ENCODE results near the gene LILRA6.
"Not testable (repeated sequence)": the region's sequence is repeated elsewhere in the genome, so short reads cannot be mapped to it uniquely, and the experiment has no call there.

Gene LILRA6

DNA sequence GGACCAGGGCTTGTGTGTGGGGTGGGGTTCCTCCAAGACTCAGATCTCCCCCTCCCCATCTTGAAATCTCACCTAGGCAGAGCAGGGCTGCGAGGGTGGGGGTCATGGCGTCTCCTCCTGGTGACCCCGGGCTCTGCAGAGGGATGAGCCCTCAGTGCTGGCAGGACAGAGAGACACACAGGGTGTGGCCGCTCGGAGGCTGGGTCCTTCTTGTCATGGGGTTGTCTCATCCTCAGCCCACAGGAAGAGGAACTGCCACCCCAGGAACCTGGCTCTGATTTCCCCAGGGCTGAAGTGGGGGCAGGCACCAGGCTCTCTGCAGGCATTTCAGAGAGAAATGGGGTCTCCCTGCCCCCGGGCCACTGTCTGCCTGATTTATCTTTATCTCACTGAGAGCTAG lies at the start of gene LILRA6:
Gene LILRA6 (minus strand): TSS at position 145 of the 400 bp plus-strand sequence.
- FAIRE-seq; DNase-seq (ENCODE audit: low spot score): not testable (repeated sequence)

DNA sequence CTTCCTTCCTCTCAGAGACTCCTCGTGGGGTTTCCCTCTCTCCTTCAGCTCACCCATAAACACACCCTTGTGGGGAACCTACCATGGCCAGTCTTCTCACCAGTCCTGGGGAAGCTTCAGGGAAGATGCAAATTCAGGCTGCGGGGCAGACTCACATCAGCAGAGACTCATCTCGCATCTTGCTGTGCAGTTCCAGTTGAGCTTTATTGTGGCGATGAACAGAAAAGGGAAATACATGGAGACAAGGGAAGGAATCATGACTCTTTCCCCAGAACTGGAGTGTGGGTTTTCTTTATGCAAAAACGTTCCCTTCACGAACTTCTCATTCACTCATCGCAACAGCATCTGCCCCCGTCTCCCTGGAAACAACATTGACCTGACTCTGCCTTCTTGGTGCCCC lies 46.6 kb upstream of the LILRA6 start:
- FAIRE-seq, result not testable (repeated sequence)

DNA sequence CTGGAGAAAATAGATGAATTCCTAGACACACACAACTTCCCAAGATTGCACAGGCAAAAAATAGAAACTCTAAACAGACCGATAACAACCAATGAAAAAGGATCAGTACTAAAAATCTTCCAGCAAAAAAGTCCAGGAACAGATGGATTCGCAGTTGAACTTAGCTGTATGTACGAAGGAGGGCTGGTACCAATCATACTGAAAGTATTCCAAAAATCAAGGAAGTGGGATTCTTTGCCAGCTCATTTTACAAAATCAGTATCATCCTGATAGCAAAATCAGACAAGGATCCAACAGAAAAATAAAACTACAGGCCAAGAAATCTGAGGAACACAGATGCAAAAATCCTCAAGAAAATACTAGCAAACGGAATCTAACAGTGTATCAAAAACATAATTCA lies 44.9 kb upstream of the LILRA6 start:
- FAIRE-seq, result no peak
- no peak for DNase-seq (ENCODE audit: low spot score)

More for the DNA sequence above, 46.6 kb upstream of the LILRA6 start:
- DNase-seq (ENCODE audit: low spot score), result not testable (repeated sequence)

DNA sequence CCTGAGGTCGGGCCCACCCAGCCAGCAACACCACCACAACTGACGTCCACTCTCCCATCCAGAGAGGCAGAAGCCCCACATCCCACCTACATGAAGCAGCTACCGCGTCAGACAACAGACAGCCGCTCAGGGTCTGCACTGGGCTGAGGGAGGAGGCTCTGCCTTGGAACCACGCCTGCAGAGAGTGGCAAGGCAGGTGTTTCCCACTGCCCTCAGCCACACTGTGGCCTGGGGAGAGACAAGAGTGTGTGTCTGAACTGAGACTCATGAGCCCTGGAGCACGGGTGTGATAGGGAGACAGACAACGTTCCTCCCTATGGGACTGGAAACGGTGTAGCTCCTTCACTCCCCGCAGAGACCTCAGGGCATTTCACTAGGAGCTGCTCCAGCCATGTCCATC lies 43.7 kb upstream of the LILRA6 start:
- FAIRE-seq; DNase-seq (ENCODE audit: low spot score): not testable (repeated sequence)

DNA sequence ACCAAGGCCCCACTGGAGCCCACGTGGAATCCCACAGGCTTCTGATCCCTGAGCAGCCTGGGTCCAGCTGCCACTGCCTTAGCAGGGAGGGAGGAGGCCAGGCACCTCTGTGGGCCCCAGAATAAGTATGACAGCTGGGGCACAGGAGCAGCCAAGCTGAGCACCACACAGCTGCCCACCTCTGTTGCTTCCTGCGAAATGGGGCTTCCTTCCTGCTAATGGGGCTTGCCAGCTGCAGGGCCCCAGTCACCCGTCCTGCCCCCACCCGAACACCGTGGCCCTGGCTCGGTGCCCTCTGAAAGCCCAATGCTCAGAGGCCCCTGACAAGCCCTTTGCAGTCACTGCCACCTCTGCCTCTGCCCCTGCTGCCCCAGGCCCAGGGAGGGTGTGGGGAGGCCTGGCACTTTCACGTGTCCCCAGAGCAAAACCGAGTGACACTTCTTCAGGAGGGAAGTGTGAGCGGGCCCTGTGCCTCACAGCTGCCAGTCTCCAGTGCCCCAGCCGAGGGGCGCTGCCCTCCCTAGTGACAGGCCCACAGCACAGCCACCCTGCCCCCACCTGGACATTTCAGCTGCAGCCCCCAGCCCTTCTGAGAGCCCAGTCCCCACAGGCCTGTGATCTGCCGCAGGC lies 43.0 kb upstream of the LILRA6 start:
- FAIRE-seq; DNase-seq (ENCODE audit: low spot score): not testable (repeated sequence)

DNA sequence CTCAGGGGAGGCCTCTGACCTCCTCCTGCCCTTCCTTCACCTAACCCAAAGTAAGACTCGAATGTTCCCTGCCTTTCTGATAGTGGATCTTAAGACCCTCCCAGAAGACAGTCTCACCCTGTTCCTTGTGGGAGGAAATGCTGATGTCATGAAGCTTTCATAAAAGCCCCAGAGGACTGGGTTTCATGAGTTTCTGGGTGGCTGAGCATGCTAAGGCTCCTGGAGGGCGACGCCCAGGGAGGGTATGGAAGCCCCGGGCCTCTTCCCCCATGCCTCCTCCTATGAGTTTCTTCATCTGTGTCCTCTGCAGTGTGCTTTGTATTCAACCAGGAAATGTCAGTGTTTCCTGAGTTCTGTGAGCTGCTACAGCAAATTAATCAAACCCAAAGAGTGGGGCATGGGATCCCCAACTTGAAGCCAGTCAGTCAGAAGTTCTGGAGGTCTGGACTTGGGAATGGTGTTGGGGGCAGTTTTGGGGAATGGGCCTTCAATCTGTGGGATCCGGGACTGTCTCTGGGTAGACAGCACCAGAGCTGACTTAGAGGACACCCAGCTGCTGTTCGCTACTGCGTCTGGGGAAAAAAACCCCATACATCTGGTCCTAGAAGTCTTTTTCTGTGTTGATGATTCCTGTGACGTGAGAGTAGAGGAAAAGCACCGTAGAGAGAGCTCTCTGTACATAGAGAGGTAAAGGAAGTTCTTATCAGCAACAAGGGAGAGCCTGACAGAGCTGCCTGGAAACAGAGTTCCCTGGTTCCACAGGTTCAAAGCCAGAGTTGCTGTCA lies 40.3 kb upstream of the LILRA6 start:
- FAIRE-seq (no peak), DNase-seq (ENCODE audit: low spot score) (no peak)

DNA sequence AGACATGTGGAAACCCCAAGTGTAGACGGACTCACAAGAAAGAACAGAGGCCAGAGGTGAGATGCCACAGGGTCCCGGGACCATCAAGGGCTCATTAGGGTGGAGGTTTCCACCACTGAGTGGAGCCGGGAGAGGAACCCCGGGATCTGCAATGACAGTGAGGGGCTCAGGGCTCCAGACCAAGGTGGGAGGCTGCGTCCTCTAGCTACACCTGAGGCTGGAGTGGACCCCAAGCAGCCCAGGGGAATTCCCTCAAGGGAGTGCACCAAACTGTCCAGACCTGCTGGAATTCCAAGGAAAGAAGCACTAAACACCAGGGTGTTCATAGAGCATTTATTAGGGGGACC lies 39.1 kb upstream of the LILRA6 start:
- FAIRE-seq; DNase-seq (ENCODE audit: low spot score): not testable (repeated sequence)

DNA sequence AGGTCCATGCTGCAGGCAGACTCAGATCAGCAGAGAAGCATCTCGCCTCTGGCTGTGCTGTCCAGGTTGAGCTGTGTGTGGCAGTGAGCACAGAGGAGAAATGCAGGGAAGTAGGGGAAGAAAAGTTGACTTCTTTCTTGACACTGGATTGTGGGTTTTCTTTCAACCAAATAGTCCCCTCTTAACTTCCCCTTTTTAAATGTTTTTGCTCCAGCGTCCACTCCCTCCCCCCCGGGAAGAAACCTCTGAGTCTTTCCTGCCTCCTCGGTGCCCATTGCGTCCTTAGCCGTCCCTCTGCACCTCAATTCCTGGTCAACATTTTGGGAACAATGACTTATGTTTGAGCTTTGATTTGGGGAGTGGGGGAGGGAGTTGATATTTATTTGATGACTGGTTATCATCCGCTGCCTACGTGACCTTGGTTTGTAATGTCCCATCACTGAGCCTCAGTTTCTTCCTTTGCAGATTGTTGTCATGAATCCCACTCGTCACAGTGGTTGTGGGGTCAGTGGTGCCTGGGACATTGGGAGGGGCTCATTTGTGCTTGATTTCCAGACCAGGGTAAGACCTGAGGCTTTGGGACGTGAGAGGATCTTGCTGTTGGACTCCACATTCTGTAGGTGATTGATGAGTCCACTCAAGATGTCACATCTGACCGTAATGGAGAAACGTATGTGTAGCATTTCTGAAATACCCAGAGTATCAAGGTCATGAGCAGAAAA lies 38.6 kb upstream of the LILRA6 start, which contains the start of gene LILRB2:
Gene LILRB2 (minus strand): TSS at position 104 of the 722 bp plus-strand sequence. CDS start 614 bp downstream, outside the sequence.
- DNase-seq (ENCODE audit: low spot score), result no peak
- FAIRE-seq, result no peak

DNA sequence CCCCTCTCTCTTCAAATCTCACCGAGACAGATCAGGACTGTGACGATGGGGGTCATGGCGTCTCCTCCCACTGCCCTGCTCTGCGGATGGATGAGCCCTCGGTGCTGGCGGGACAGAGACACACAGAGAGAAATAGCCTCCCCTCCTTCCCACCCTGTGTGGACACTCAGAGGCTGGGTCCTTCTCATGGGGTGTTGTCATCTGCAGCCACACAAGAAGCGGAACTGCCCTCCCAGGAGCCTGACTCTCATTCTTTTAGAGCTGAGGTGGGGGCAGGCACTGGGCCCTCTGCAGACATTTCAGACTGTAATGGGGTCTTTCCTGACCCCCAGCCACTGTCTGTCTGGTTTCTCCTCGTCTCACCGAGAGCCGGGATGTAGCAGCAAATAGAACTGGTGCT lies 37.9 kb upstream of the LILRA6 start:
- not testable (repeated sequence) for DNase-seq (ENCODE audit: low spot score); FAIRE-seq

DNA sequence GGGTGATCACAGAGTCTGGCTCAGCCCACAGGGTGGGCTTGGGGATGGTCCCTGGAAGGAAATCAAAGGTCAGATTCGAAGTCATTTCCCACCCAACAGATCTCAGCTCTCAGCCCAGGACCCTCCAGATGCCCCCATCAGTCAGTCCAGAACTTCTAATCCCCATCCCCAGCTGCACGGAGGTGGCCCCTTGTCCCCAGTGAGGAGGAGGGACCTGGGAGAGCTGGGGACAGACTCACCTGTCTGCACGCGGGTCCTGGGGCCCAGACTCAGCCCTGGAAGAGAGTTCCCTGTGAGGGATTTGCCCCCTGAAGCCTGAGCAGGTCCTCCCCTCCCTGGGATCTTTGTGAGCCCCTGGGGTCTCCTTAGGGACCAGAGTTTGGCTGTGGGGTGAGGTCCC lies 37.4 kb upstream of the LILRA6 start:
- FAIRE-seq; DNase-seq (ENCODE audit: low spot score): not testable (repeated sequence)

DNA sequence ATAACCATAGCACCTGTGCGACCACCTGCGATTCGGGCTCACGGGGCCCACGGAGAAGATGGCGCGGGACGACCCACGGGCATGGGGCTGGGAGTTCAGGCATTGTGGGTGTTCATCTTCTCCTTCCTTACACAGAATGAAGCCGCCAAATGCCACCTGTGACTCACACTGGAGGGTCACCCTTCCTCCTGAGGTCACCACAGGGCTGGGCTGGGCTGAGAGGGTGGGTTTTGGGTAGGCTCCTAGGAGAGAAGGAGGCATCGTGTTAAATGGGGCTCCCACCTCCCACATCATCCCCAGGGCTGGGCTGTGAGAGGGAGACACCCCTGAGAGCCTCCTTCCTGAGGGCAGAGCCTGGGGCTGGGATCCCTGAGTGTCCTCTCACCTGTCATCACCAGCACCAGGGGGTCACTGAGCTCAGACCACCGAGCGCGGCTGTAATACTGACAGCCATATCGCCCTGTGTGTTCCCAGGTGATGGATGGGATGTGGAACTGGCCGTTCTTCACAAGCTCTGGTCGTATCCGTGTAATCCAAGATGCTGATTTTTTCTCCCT lies 36.9 kb upstream of the LILRA6 start:
- FAIRE-seq (no peak), DNase-seq (ENCODE audit: low spot score) (no peak)

DNA sequence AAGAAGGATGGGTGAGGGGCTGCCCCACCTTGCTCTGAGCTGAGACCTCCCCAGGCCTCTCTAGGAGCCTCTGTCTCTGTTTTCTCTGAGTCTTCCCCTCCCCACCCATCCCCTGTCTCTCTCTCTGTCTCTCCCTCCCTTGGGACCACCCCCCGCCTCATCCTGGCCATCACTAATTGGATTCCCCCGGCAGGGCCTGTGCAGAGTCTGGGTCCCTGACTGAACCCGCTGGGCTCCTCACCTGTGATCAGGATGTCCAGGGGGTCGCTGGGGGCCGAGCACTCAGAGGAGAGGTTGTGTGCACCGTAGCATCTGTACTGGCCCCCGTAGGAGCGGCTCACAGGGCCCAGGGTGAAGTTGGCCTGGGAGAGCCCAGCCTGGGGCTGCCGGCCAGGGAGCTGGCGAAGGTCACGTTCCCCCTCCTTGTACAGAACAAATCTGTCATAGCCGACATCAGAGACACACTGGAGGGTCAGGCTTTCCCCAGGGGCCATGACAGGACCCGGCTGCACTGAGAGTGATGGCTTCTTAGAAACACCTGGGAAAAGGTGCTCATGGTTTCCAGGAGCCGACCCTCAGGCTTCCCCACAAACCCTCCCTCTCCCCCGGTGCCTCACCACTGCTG lies 36.1 kb upstream of the LILRA6 start:
- not testable (repeated sequence) for DNase-seq (ENCODE audit: low spot score); FAIRE-seq

DNA sequence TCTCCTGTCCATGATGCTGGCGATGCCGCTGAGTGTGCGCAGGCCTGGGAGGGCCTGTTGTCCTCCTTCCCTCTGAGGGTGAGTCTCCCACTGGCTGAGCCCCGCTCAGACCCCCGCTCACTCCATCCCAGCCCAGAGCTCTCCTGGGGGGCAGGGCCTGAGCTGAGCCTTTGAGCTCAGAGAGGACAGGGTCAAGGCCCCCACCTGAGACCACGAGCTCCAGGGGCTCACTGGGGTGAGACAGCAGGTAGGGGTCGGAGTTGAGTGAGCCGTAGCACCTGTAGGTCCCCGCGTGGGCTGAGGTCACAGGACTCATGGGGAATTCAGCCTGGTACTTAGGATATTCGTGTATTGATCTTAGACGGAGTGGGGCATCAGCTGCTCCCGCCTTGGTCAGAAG lies 35.5 kb upstream of the LILRA6 start:
- FAIRE-seq; DNase-seq (ENCODE audit: low spot score): not testable (repeated sequence)

DNA sequence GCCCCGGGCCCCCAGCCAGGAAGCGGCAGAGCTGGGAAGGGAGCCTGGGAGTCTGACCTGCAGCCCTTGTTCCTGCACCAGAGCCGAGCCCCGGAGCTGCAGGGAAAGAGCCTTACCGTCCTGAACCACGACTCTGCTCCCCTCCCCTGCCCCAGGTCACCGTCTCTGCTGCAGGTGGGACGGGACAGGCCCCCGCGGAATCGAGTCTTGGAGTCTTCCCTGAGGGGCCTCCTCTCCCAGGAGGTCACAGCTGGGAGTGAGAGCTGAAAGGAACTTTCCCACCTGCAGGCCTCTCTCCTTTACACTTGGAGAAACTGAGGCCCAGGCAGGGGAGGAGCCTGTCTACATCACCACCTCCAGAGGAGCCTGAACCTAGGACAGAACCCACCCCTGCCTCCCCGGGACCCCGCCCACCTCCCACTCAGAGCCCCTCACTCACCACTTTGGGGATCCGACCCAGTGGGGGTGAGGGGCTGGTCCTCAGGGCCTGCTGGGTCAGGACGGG lies 34.6 kb upstream of the LILRA6 start:
- not testable (repeated sequence) for FAIRE-seq; DNase-seq (ENCODE audit: low spot score)

DNA sequence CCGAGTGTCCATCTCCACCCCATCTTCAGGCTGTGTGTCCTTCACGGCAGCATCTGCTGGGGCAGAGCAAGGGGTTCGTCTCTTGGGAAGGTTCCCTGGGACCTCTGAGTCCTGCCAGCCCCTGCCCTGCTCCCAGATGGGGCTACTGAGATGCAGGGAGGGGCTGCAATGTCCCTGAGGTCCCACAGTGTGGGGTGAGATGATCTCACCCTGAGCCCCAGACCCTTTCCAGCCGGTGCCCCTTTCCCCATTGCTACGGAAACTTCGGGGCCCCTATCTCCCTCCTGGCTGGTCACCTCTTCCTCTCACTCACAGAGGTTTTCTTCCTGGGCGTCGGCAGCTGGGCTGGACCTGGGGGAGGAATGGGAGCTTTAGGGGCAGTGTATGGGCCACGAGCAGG lies 33.4 kb upstream of the LILRA6 start:
- FAIRE-seq (no peak), DNase-seq (ENCODE audit: low spot score) (no peak)

DNA sequence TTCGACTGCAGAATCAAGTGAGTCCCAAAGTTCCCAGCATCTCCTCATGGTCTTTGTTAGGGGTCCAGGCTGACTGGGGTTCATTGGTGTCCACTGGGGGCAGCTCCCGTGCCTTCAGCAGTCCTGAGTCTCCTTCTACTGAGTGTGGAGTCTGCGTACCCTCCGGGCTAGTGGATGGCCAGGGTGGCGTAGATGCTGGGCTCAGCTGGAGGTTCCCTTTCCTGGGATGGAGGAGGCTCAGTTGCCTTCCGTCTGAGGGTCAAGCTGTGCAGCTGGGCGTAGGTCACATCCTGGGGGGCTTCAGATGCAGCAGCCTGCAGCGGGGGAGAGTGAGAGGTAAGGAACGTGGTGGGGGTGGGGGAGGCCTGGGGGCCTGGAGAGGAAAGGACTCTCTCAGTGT lies 31.9 kb upstream of the LILRA6 start:
- DNase-seq (ENCODE audit: low spot score); FAIRE-seq: not testable (repeated sequence)

DNA sequence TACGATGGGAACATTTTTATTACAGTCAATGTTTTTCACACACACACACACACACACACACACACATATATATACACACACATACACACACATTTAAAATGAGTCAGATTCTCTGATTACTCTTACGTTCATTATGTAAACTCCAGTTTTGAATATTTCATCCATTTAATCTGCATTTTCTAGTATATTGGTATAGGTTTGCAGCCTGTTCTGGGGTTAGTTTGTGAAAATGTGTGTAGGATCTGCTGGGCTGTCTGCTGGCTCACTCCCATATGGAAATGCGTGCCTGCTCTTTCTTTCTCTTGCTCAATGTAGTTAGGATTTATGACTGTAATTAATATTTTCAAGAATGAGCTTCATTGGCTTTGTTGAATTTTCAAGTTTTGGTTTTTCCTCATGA lies 31.2 kb upstream of the LILRA6 start:
- DNase-seq (ENCODE audit: low spot score) (no peak), FAIRE-seq (no peak)

DNA sequence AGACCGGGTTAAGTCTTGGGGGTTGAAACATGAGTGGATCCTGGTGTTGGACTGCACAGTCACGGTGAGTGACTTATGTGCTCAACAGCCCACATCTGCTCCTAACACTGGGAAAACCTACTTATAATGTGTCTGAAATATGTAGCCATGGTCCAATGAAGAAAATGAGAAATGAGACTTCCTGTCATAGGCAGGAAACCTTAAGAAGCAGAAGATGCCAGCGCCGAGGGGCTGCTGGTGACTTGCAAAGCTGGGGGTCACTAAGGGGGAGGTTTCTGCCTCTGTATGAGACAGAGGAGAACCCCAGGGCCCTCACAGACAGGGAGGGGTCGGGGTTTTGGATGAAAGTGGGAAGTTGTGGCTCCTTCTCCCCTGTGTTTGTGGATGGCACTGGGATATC lies 29.6 kb upstream of the LILRA6 start:
- DNase-seq (ENCODE audit: low spot score), result not testable (repeated sequence)

DNA sequence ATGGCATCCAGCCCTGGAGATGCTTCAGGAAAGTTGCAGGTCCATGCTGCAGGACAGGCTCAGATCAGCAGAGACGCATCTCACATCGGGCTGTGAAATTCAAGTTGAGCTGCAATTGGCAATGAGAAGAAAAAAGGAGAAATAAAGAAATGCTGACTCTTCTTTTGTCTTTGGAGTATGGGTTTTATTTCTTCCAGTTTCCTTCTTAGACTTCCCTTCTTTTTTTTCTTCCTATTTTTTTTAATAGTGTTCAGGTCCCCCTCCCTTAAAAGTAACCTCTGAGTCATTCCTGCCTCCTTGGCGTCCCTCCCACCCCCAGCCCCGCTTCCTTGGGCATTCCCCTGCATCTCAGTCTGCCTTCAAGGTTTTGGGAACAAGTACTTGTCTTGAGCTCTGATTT lies 29.0 kb upstream of the LILRA6 start:
- not testable (repeated sequence) for DNase-seq (ENCODE audit: low spot score); FAIRE-seq

More for the DNA sequence above, 29.6 kb upstream of the LILRA6 start:
- FAIRE-seq, result not testable (repeated sequence)

DNA sequence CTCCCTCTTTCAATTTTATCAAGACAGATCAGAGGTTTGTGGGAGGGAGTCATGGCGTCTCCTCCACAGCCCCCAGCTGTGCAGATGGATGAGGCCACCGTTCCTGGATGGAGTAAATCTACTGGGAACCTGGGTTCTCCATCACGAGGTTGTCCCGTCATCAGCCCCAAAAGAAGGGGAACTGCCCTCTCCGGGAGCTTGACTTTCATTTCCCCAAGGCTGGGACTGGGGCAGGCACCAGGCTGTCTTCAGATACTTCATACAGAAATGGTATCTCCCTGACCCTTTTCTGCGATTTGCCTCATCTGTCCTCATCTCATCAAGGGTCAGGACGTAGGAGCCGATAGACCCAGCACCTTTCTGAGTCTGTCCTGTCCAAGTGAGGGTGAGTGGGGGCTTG lies 28.5 kb upstream of the LILRA6 start:
- FAIRE-seq (no peak), DNase-seq (ENCODE audit: low spot score) (no peak)

DNA sequence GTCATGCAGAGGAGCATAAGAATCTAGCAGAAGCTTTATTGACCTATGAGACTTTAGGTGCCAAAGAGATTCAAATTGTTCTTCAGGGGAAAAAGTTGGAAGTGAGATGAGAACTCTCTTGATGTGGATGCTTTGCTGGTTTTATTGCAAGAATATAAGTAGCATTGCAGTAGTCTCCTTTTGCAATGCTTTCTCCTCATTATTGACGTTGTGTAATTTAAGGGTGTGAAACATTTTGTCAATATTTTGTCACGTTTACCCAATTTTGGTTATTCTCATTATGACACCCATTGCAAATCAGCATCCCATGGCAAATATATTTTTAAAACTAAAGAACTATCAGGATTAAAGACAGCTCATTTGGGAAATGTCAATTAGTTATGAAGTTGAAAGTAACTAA lies 26.3 kb upstream of the LILRA6 start:
- FAIRE-seq (no peak), DNase-seq (ENCODE audit: low spot score) (no peak)
